NCI-H187 treated with DMSO at 0.1 percent for 48 hours (cell line): ENCODE results near the gene FKBP15.
"Not testable (repeated sequence)": the region's sequence is repeated elsewhere in the genome, so short reads cannot be mapped to it uniquely, and the experiment has no call there.

Experiments
- DNase-seq: peaks from one replicate; lab custom pipeline; 2025; lab: John Stamatoyannopoulos, UW

FKBP15 gene

GRCh38 chr9:113221003-113221799 lies at the start of gene FKBP15, which contains the start of gene SLC31A1:
Gene FKBP15, minus strand, starts transcription at chr9:113221277. Its CDS starts 34 bp downstream, at chr9:113221243.
Gene SLC31A1, plus strand, starts transcription at chr9:113221544. Its CDS starts 34,605 bp downstream, at chr9:113256149.
- peak; percentile 66 for DNase-seq

GRCh38 chr9:113269871-113270270 lies 48.8 kb upstream of the FKBP15 start:
- no peak for DNase-seq

- DNase-seq, result no peak
These were observed 48.3 kb upstream of the FKBP15 start for GRCh38 chr9:113269355-113269754.

- DNase-seq, result no peak
These were observed 47.0 kb upstream of the FKBP15 start for GRCh38 chr9:113267911-113268566.

- DNase-seq, result no peak
These were observed 45.1 kb upstream of the FKBP15 start for GRCh38 chr9:113266174-113266573.

GRCh38 chr9:113261917-113262671 lies 41.0 kb upstream of the FKBP15 start:
- DNase-seq, result no peak

- DNase-seq, result no peak
These were observed 37.2 kb upstream of the FKBP15 start for GRCh38 chr9:113258282-113258681.

- no peak for DNase-seq
These were observed 36.8 kb upstream of the FKBP15 start for GRCh38 chr9:113257863-113258262.

GRCh38 chr9:113255438-113255837 lies 34.4 kb upstream of the FKBP15 start:
- DNase-seq, result no peak

- DNase-seq, result no peak
These were observed 33.9 kb upstream of the FKBP15 start for GRCh38 chr9:113254991-113255390.

- no peak for DNase-seq
These were observed 29.7 kb upstream of the FKBP15 start for GRCh38 chr9:113250807-113251206.

- not testable (repeated sequence) for DNase-seq
These were observed 28.6 kb upstream of the FKBP15 start for GRCh38 chr9:113249661-113250060.

- no peak for DNase-seq
These were observed 26.6 kb upstream of the FKBP15 start for GRCh38 chr9:113247640-113248039.

GRCh38 chr9:113246928-113247327 lies 25.9 kb upstream of the FKBP15 start:
- DNase-seq, result no peak

- DNase-seq, result no peak
These were observed 24.8 kb upstream of the FKBP15 start for GRCh38 chr9:113245894-113246293.

- DNase-seq, result no peak
These were observed 23.5 kb upstream of the FKBP15 start for GRCh38 chr9:113244556-113244955.

GRCh38 chr9:113241161-113241560 lies 20.1 kb upstream of the FKBP15 start:
- DNase-seq, result no peak

GRCh38 chr9:113238859-113239232 lies 17.8 kb upstream of the FKBP15 start:
- DNase-seq, result no peak

- no peak for DNase-seq
These were observed 17.3 kb upstream of the FKBP15 start for GRCh38 chr9:113238202-113238858.

GRCh38 chr9:113237026-113237425 lies 15.9 kb upstream of the FKBP15 start:
- no peak for DNase-seq

- not testable (repeated sequence) for DNase-seq
These were observed 14.7 kb upstream of the FKBP15 start for GRCh38 chr9:113235701-113236255.

GRCh38 chr9:113231701-113232100 lies 10.6 kb upstream of the FKBP15 start:
- no peak for DNase-seq
